ENCODE data around the gene ANKRD62.

GRCh38 chr18:12057419-12058039, 36.1 kb upstream of the ANKRD62 start:
- TF ChIP-seq, protein P1, sequence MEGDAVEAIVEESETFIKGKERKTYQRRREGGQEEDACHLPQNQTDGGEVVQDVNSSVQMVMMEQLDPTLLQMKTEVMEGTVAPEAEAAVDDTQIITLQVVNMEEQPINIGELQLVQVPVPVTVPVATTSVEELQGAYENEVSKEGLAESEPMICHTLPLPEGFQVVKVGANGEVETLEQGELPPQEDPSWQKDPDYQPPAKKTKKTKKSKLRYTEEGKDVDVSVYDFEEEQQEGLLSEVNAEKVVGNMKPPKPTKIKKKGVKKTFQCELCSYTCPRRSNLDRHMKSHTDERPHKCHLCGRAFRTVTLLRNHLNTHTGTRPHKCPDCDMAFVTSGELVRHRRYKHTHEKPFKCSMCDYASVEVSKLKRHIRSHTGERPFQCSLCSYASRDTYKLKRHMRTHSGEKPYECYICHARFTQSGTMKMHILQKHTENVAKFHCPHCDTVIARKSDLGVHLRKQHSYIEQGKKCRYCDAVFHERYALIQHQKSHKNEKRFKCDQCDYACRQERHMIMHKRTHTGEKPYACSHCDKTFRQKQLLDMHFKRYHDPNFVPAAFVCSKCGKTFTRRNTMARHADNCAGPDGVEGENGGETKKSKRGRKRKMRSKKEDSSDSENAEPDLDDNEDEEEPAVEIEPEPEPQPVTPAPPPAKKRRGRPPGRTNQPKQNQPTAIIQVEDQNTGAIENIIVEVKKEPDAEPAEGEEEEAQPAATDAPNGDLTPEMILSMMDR (IDR thresholded peaks at IDR 0.05): no peak
- no peak for TF ChIP-seq POLR2A (IDR thresholded peaks at IDR 0.05)
